CD4-positive, alpha-beta T cell treated with Interleukin-17A for 4 hours (primary cell): ENCODE data around the gene ING2.
"Not testable (repeated sequence)": the region's sequence is repeated elsewhere in the genome, so short reads cannot be mapped to it uniquely, and the experiment has no call there.

Source experiments
- DNase-seq: peaks from one replicate; pipeline ENCODE4 v3.0.0-alpha.2; 2020; ENCODE audit warnings: mixed read lengths

ING2 gene

GRCh38 chr4:183550345-183551093 is 45.7 kb downstream of the ING2 start:
- no peak for DNase-seq

- no peak for DNase-seq
Observed at GRCh38 chr4:183552274-183553146, 47.7 kb downstream of the ING2 start.

DNA sequence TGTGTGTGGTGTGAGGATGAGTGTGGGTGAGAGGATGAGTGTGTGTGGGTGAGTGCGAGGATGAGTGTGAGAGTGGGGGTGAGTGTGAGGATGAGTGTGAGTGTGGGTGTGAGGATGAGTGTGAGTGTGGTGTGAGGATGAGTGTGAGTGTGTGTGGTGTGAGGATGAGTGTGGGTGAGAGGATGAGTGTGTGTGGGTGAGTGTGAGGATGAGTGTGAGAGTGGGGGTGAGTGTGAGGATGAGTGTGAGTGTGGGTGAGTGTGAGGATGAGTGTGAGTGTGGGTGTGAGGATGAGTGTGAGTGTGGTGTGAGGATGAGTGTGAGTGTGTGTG is 48.3 kb downstream of the ING2 start:
- not testable (repeated sequence) for DNase-seq

GRCh38 chr4:183553601-183554345 is 48.9 kb downstream of the ING2 start:
- no peak for DNase-seq

DNA sequence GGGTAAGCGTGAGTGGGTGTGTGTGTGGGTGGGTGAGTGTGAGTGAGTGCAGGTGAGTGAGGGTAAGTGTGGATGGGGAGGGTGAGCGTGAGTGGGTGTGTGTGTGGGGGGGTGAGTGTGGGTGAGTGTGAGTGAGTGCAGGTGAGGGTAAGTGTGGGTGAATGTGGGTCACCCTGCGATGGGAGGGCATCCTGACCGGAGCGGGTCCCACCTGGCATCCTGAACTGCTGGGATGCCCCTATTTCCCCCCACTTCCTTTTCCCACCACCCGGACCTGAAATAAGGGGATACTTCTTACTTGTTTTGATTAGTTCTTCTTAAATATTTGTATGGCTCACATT is 49.5 kb downstream of the ING2 start:
- DNase-seq: no peak

GRCh38 chr4:183554878-183555585 is 50.2 kb downstream of the ING2 start:
- no peak for DNase-seq

- no peak for DNase-seq
Observed at GRCh38 chr4:183556947-183557346, 52.1 kb downstream of the ING2 start.

GRCh38 chr4:183557611-183558010 is 52.8 kb downstream of the ING2 start:
- no peak for DNase-seq

- DNase-seq: no peak
Observed at GRCh38 chr4:183558873-183559272, 54.0 kb downstream of the ING2 start.

- DNase-seq: no peak
Observed at GRCh38 chr4:183561905-183562304, 57.0 kb downstream of the ING2 start.
